Measurements from ENCODE around the gene RAB30. TPM values are rescaled to one million over a fixed set of nuclear protein-coding genes. Genes with fewer than 3 reads are reported as not detected.

RAB30 gene
- total and polyA plus RNA-seq, 12 donors, result 2.5 to 29.4 (median 21.7) TPM

- H3K27ac ChIP-seq, result peak overlapping the region in 2 of 10 donors; percentile 11 to 54
These were observed 50.5 kb downstream of the RAB30 start for GRCh38 chr11:83020942-83021779.

GRCh38 chr11:83019888-83020579 is 51.7 kb downstream of the RAB30 start:
- H3K4me1 ChIP-seq, result peaks cover 0 to 54% (median 43%) of the 10 kb centered on the region in 9 donors
- ATAC-seq (peak; percentile 74 to 98 (median 94)), DNase-seq (peak; percentile 34 to 64)
- WGBS, 2 donors, result 77 to 86% methylated on average over 12 of the region's 12 CpGs
- intact Hi-C loops (cut with DNase I), result no loop called here
- H3K27me3 ChIP-seq, result no peaks in the 10 kb centered on the region
- no peaks in the 10 kb centered on the region for H3K36me3 ChIP-seq
- no peaks in the 10 kb centered on the region for H3K9me3 ChIP-seq
- H3K27ac ChIP-seq, result peak overlapping the region in 5 of 10 donors; percentile 8 to 55 (median 37)
- no peak overlapping the region for H3K4me3 ChIP-seq
- no peak for TF ChIP-seq CTCF (IDR thresholded peaks at IDR 0.05)

More at GRCh38 chr11:83020942-83021779, 50.5 kb downstream of the RAB30 start:
- ATAC-seq (no peak), DNase-seq (no peak)
- TF ChIP-seq CTCF (IDR thresholded peaks at IDR 0.05), result no peak
- Histone ChIP-seq H3K36me3 (no peaks in the 10 kb centered on the region), H3K4me3 (no peak overlapping the region), H3K9me3 (no peaks in the 10 kb centered on the region), H3K4me1 (peaks cover 0 to 64% (median 49%) of the 10 kb centered on the region in 9 donors), H3K27me3 (no peaks in the 10 kb centered on the region)
- WGBS, 2 donors, result 96 to 97% methylated on average over 17 of the region's 17 CpGs
- intact Hi-C loops (cut with DNase I), result no loop called here

GRCh38 chr11:83014951-83015350 is 56.7 kb downstream of the RAB30 start:
- DNase-seq (no peak), ATAC-seq (no peak)
- 73 to 84% methylated on average over 1 of the region's 1 CpG for WGBS, 2 donors
- Histone ChIP-seq H3K27ac (no peak overlapping the region), H3K4me3 (no peak overlapping the region), H3K4me1 (peaks cover 7 to 68% (median 40%) of the 10 kb centered on the region in 9 donors), H3K27me3 (no peaks in the 10 kb centered on the region), H3K9me3 (no peaks in the 10 kb centered on the region), H3K36me3 (no peaks in the 10 kb centered on the region)
- intact Hi-C loops (cut with DNase I), result loop anchor here in 1 of 10 donors (5.0 kb wide), 2 partner anchors 32 to 142 kb away; partner anchors contain the start of gene PCF11
- no peak for TF ChIP-seq CTCF (IDR thresholded peaks at IDR 0.05)

Measured in heart right ventricle (tissue), 16 donors.